Left ventricle myocardium inferior (tissue), 1 donor: ENCODE measurements around the gene ORC4. TPM values are rescaled to one million over a fixed set of nuclear protein-coding genes. Genes with fewer than 3 reads are reported as not detected.

Experiments used
- DNase-seq: peaks from one replicate; pipeline ENCODE4 v3.0.0-alpha.2; 2020
- H3K27ac ChIP-seq: fragments of 200-600 bp; replicated peaks from 2 replicates; pipeline ENCODE4 v1.8.0; 2021
- H3K27me3 ChIP-seq: fragments of 200-600 bp; 2 replicates; pipeline ENCODE4 v1.8.0; 2021; ENCODE audit warnings: low read depth
- H3K36me3 ChIP-seq: fragments of 200-600 bp; 2 replicates; pipeline ENCODE4 v1.8.0; 2021
- H3K4me1 ChIP-seq: fragments of 200-600 bp; 2 replicates; pipeline ENCODE4 v1.8.0; 2021
- H3K4me3 ChIP-seq: fragments of 200-600 bp; 2 replicates; pipeline ENCODE4 v1.8.0; 2021; ENCODE audit warnings: mild to moderate bottlenecking, moderate library complexity
- H3K9me3 ChIP-seq: fragments of 200-600 bp; replicated peaks from 2 replicates; pipeline ENCODE4 v1.8.0; 2021
- intact Hi-C: fragments of 100-400 bp; cut with micrococcal nuclease; formaldehyde crosslinking; loops from one replicate; pipeline ENCODE4 v1.11.0; 2022
- total RNA-seq: library from RNA; stranded (reverse); fragmentation: NEBNext Ultra II Directional; extraction: Animal tissue kit (Norgen Biotek cat#: 25700); gene quantifications from one replicate; pipeline ENCODE4 v1.2.1, GENCODE V29; 2021
- TF ChIP-seq, protein P1 (sequence below): fragments of 200-600 bp; IDR thresholded peaks from 2 replicates; pipeline ENCODE4 v1.8.0; 2021; ENCODE audit warnings: antibody characterized with exemption, mild to moderate bottlenecking, borderline replicate concordance
- donor health status: DM: no; HTN: yes; CAD: no; lungs with severe emphysema.

ORC4 gene
- total RNA-seq, 1 donor from 2014 or later, result 45.8 TPM

- H3K27ac ChIP-seq, result no peak overlapping the region
- no peak for DNase-seq
- H3K9me3 ChIP-seq, result no peaks in the 10 kb centered on the region
- intact Hi-C loops, result no loop called here
- H3K4me1 ChIP-seq, result peaks cover 56% of the 10 kb centered on the region
- H3K4me3 ChIP-seq, result no peak overlapping the region
- no peaks in the 10 kb centered on the region for H3K27me3 ChIP-seq
- H3K36me3 ChIP-seq, result no peaks in the 10 kb centered on the region
- TF ChIP-seq, protein P1, sequence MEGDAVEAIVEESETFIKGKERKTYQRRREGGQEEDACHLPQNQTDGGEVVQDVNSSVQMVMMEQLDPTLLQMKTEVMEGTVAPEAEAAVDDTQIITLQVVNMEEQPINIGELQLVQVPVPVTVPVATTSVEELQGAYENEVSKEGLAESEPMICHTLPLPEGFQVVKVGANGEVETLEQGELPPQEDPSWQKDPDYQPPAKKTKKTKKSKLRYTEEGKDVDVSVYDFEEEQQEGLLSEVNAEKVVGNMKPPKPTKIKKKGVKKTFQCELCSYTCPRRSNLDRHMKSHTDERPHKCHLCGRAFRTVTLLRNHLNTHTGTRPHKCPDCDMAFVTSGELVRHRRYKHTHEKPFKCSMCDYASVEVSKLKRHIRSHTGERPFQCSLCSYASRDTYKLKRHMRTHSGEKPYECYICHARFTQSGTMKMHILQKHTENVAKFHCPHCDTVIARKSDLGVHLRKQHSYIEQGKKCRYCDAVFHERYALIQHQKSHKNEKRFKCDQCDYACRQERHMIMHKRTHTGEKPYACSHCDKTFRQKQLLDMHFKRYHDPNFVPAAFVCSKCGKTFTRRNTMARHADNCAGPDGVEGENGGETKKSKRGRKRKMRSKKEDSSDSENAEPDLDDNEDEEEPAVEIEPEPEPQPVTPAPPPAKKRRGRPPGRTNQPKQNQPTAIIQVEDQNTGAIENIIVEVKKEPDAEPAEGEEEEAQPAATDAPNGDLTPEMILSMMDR, result no peak
Measured at GRCh38 chr2:148027822-148028221, 7.3 kb upstream of the ORC4 start.

DNA sequence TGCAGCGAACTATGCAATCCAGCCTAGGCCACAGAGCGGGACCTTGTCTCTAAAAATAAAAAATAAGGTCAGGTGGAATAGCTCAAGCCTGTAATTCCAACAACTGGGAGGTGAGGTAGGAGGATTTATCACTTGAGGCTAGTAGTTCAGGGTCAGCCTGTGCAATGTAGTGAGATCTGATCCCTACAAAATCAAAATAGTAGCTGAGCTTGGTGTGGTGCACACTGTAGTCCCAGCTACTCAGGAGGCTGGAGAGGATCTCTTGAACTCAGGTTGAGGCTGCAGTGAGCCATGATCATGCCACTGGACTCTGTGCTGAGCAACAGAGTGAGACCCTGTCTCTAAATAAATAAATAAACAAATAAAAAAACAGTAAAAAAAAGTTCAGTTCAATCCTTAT lies 6.0 kb upstream of the ORC4 start:
- Histone ChIP-seq H3K4me1 (peaks cover 55% of the 10 kb centered on the region), H3K27ac (no peak overlapping the region)

GRCh38 chr2:148023861-148024260 lies 3.3 kb upstream of the ORC4 start:
- TF ChIP-seq, protein P1, result no peak
- H3K36me3 ChIP-seq, result no peaks in the 10 kb centered on the region
- H3K27ac ChIP-seq, result no peak overlapping the region
- no peaks in the 10 kb centered on the region for H3K9me3 ChIP-seq
- intact Hi-C loops, result no loop called here
- no peak overlapping the region for H3K4me3 ChIP-seq
- no peaks in the 10 kb centered on the region for H3K27me3 ChIP-seq
- DNase-seq, result no peak
- peaks cover 64% of the 10 kb centered on the region for H3K4me1 ChIP-seq

More for the DNA sequence above, 6.0 kb upstream of the ORC4 start:
- TF ChIP-seq, protein P1, result no peak
- DNase-seq, result no peak
- Histone ChIP-seq H3K27me3 (no peaks in the 10 kb centered on the region), H3K36me3 (no peaks in the 10 kb centered on the region), H3K4me3 (no peak overlapping the region), H3K9me3 (no peaks in the 10 kb centered on the region)
- intact Hi-C loops, result no loop called here

DNA sequence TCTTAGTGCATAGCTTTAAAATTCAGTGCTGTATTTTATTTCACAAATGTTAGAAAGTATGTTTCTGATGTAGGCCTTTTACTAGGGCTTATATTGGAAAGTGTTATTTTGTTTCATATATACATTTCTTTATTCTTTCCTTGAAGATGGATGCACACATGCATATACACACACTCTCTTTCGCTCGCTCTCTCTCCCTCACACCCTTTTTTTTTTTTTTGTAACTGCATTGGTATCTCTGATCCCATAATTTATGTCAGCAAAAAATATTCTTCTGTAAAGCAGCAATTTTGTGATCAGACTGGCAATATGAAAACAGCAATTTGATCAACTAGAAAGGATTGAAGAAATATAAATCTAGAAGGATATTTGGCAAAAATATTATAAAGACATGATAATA lies 2.3 kb upstream of the ORC4 start:
- TF ChIP-seq, protein P1, result no peak
- intact Hi-C loops, result no loop called here
- Histone ChIP-seq H3K4me3 (peak overlapping the region; percentile 85), H3K27me3 (no peaks in the 10 kb centered on the region), H3K9me3 (no peaks in the 10 kb centered on the region), H3K36me3 (no peaks in the 10 kb centered on the region), H3K4me1 (peaks cover 66% of the 10 kb centered on the region), H3K27ac (no peak overlapping the region)
- DNase-seq, result no peak

DNA sequence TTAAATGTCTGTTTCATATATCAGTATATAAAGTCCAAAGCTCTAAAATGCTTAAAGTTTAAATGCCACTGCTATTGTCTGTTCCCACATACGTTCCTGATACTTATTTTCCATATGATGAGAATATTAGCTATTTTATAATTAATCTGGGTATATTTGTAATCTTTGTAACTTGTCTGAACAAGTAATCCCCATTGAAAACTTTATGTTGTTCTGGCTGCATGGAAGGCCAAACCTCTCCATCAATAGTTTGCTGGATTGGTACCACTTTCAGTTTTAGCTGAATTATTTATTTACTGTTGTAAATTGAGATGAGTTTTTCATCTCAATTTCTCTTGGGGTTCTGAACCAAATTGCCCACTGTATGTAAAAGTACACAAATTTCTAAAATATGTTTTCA lies 1.8 kb upstream of the ORC4 start:
- DNase-seq, result no peak
- Histone ChIP-seq H3K36me3 (no peaks in the 10 kb centered on the region), H3K27ac (peak overlapping the region; percentile 95), H3K9me3 (no peaks in the 10 kb centered on the region), H3K4me1 (peaks cover 69% of the 10 kb centered on the region), H3K27me3 (no peaks in the 10 kb centered on the region), H3K4me3 (peak overlapping the region; percentile 85)
- intact Hi-C loops, result no loop called here
- TF ChIP-seq, protein P1, result no peak

DNA sequence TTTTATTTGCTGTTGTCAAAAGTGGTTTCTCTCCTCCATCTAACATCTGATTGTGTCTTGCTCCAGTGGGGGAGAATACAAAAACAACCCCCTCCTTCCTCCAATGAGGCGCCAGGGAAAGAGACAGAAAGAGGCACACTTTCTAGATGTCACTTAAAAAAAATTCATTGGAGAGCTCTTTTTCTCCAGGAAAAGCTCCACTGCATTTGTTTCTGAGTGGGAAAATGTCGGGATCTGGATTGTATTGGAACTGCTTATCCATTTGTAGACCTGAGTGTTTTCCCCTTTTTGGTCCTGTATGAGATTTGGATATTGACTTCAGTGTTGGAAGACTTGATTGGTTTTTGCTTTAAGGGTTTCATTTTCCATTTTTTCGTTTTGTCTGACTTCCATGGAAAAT lies 1.3 kb upstream of the ORC4 start:
- Histone ChIP-seq H3K27me3 (no peaks in the 10 kb centered on the region), H3K4me3 (peak overlapping the region; percentile 85), H3K27ac (peak overlapping the region; percentile 95), H3K36me3 (no peaks in the 10 kb centered on the region), H3K4me1 (peaks cover 69% of the 10 kb centered on the region), H3K9me3 (no peaks in the 10 kb centered on the region)
- TF ChIP-seq, protein P1, result no peak
- DNase-seq, result no peak
- intact Hi-C loops, result no loop called here
